H9 (cell line): ENCODE results near the gene STARD9. TPM values are rescaled to one million over a fixed set of nuclear protein-coding genes. Genes with fewer than 3 reads are reported as not detected.

Source experiments
- DNase-seq: peaks from one replicate; pipeline ENCODE4 v3.0.0-alpha.2; 2017
- H2AFZ ChIP-seq: one replicate; pipeline ENCODE4 v1.6.1; 2013; ENCODE audit warnings: mild to moderate bottlenecking, low read length, control low read depth, moderate library complexity
- H2AK5ac ChIP-seq: 2 replicates; pipeline ENCODE4 v1.6.1; 2013; ENCODE audit warnings: low read length, control low read depth, mixed read lengths; ENCODE audit not compliant: insufficient read length
- H2BK120ac ChIP-seq: one replicate; pipeline ENCODE4 v1.6.1; 2013; ENCODE audit warnings: low read depth, mild to moderate bottlenecking, low read length, control low read depth, inconsistent platforms; ENCODE audit not compliant: poor library complexity, severe bottlenecking
- H2BK12ac ChIP-seq: 2 replicates; pipeline ENCODE4 v1.6.1; 2013; ENCODE audit warnings: low read length, control low read depth, mixed read lengths, low read depth; ENCODE audit not compliant: insufficient read length
- H2BK15ac ChIP-seq: 2 replicates; pipeline ENCODE4 v1.6.1; 2013; ENCODE audit warnings: low read depth, low read length, control low read depth
- H2BK20ac ChIP-seq: one replicate; pipeline ENCODE4 v1.6.1; 2013; ENCODE audit warnings: low read depth, mild to moderate bottlenecking, low read length, control low read depth, inconsistent platforms; ENCODE audit not compliant: poor library complexity, severe bottlenecking
- H2BK5ac ChIP-seq: 2 replicates; pipeline ENCODE4 v1.6.1; 2013; ENCODE audit warnings: low read length, control low read depth, mixed read lengths; ENCODE audit not compliant: insufficient read length
- H3K14ac ChIP-seq: 2 replicates; pipeline ENCODE4 v1.6.1; 2013; ENCODE audit warnings: low read length, control low read depth; ENCODE audit not compliant: insufficient read depth
- H3K18ac ChIP-seq: 2 replicates; pipeline ENCODE4 v1.6.1; 2013; ENCODE audit warnings: low read depth, mild to moderate bottlenecking, mixed read lengths, low read length, control low read depth; ENCODE audit not compliant: insufficient read length
- H3K23ac ChIP-seq: 2 replicates; pipeline ENCODE4 v1.6.1; 2013; ENCODE audit warnings: low read length, control low read depth, mixed read lengths, low read depth; ENCODE audit not compliant: insufficient read length
- H3K23me2 ChIP-seq: 2 replicates; pipeline ENCODE4 v1.6.1; 2013; ENCODE audit warnings: low read depth, mild to moderate bottlenecking, mixed read lengths, low read length, control low read depth; ENCODE audit not compliant: insufficient read length, poor library complexity, severe bottlenecking
- H3K27ac ChIP-seq: 2 replicates; pipeline ENCODE4 v1.5.1; 2013; ENCODE audit warnings: low read length, control low read depth, mixed read lengths, low read depth; ENCODE audit not compliant: insufficient read length
- H3K27me3 ChIP-seq: 2 replicates; pipeline ENCODE4 v1.6.1; 2013; ENCODE audit warnings: low read length, control low read depth, inconsistent platforms; ENCODE audit not compliant: insufficient read depth
- H3K4ac ChIP-seq: 2 replicates; pipeline ENCODE4 v1.6.1; 2013; ENCODE audit warnings: low read depth, mild to moderate bottlenecking, control low read depth, inconsistent platforms, low read length, moderate library complexity
- H3K4me1 ChIP-seq: 2 replicates; pipeline ENCODE4 v1.6.1; 2013; ENCODE audit warnings: low read length, control low read depth, inconsistent platforms; ENCODE audit not compliant: insufficient read depth
- H3K4me2 ChIP-seq: 2 replicates; pipeline ENCODE4 v1.6.1; 2013; ENCODE audit warnings: low read length, control low read depth, mixed read lengths; ENCODE audit not compliant: insufficient read length, insufficient read depth
- H3K56ac ChIP-seq: 2 replicates; pipeline ENCODE4 v1.6.1; 2013; ENCODE audit warnings: low read depth, mild to moderate bottlenecking, mixed read lengths, low read length, control low read depth; ENCODE audit not compliant: insufficient read length
- H3K79me1 ChIP-seq: 2 replicates; pipeline ENCODE4 v1.6.1; 2013; ENCODE audit warnings: low read depth, mild to moderate bottlenecking, moderate library complexity, low read length, control low read depth, inconsistent platforms; ENCODE audit not compliant: insufficient read depth, poor library complexity, severe bottlenecking
- H3K79me2 ChIP-seq: 2 replicates; pipeline ENCODE4 v1.6.1; 2013; ENCODE audit warnings: low read length, control low read depth, inconsistent platforms; ENCODE audit not compliant: insufficient read depth
- H3K9ac ChIP-seq: 2 replicates; pipeline ENCODE4 v1.6.1; 2013; ENCODE audit warnings: low read length, control low read depth, mixed read lengths; ENCODE audit not compliant: insufficient read length; ENCODE audit errors: extremely low read depth
- H3K9me3 ChIP-seq: one replicate; pipeline ENCODE4 v1.6.1; 2013; ENCODE audit warnings: low read depth, low read length, inconsistent platforms; ENCODE audit not compliant: control insufficient read depth
- H3T11ph ChIP-seq: one replicate; pipeline ENCODE4 v1.6.1; 2013; ENCODE audit warnings: mild to moderate bottlenecking, low read length, control low read depth, inconsistent platforms
- H4K20me1 ChIP-seq: one replicate; pipeline ENCODE4 v1.6.1; 2013; ENCODE audit not compliant: control insufficient read depth, insufficient read length, insufficient read depth
- H4K5ac ChIP-seq: 2 replicates; pipeline ENCODE4 v1.6.1; 2013; ENCODE audit warnings: low read depth, mild to moderate bottlenecking, mixed read lengths, low read length, control low read depth; ENCODE audit not compliant: insufficient read length
- H4K8ac ChIP-seq: replicated peaks from 2 replicates; pipeline ENCODE4 v1.6.1; 2013; ENCODE audit warnings: low read length, control low read depth, mixed read lengths, low read depth; ENCODE audit not compliant: insufficient read length
- H4K91ac ChIP-seq: 2 replicates; pipeline ENCODE4 v1.6.1; 2013; ENCODE audit warnings: low read depth, mild to moderate bottlenecking, moderate library complexity, mixed read lengths, low read length, control low read depth; ENCODE audit not compliant: insufficient read length
- H3K27ac Mint-ChIP-seq, 3 experiments: 2 replicates in 2 of 3; 3 replicates in 1 of 3; pipeline ENCODE4 v1.8.0; 2020 to 2021; ENCODE audit warnings: mixed read lengths in 3 of 3, mild to moderate bottlenecking in 1 of 3, moderate library complexity in 1 of 3
- H3K27me3 Mint-ChIP-seq: 2 replicates; pipeline ENCODE4 v1.8.0; 2021; ENCODE audit warnings: low read depth, mild to moderate bottlenecking, moderate library complexity, mixed read lengths
- H3K36me3 Mint-ChIP-seq, 3 experiments: 2 replicates in 2 of 3; 3 replicates in 1 of 3; pipeline ENCODE4 v1.8.0; 2020 to 2021; ENCODE audit warnings: low read depth in 3 of 3, mixed read lengths in 3 of 3; ENCODE audit not compliant: insufficient read depth in 1 of 3
- H3K4me1 Mint-ChIP-seq, 2 experiments: 2 replicates each; pipeline ENCODE4 v1.8.0; 2020; ENCODE audit warnings: mixed read lengths in 2 of 2
- H3K4me3 Mint-ChIP-seq, 2 experiments: 2 replicates in 1 of 2; 3 replicates in 1 of 2; pipeline ENCODE4 v1.8.0; 2020 to 2021; ENCODE audit warnings: mild to moderate bottlenecking in 2 of 2, mixed read lengths in 2 of 2, moderate library complexity in 1 of 2
- H3K9me3 Mint-ChIP-seq, 2 experiments: 2 replicates in 1 of 2; 3 replicates in 1 of 2; pipeline ENCODE4 v1.8.0; 2020; ENCODE audit warnings: mild to moderate bottlenecking in 2 of 2, mixed read lengths in 2 of 2, moderate library complexity in 1 of 2
- WGBS: extraction: QIAGEN DNeasy Blood & Tissue Kit; methylation state at CpG from one replicate; pipeline ENCODE4 v1.1.7; 2013; ENCODE audit warnings: missing lambda C conversion rate, low lambda C conversion rate, mixed read lengths; ENCODE audit not compliant: insufficient read length; ENCODE audit errors: extremely low coverage; 5-methylcytosine and 5-hydroxymethylcytosine counted together
- total RNA-seq: library from RNA; stranded (reverse); gene quantifications from 2 replicates; pipeline ENCODE4 v1.2.1, GENCODE V29; 2021
- TF ChIP-seq, protein P1 (sequence below): fragments of 200-600 bp; sonication (generic); conservative IDR thresholded peaks from 3 replicates; pipeline ENCODE4 v1.8.0; 2021; ENCODE audit warnings: antibody characterized with exemption, mild to moderate bottlenecking

STARD9 gene
- total RNA-seq, 1 experiment from 2014 or later, result 6.9 TPM

DNA sequence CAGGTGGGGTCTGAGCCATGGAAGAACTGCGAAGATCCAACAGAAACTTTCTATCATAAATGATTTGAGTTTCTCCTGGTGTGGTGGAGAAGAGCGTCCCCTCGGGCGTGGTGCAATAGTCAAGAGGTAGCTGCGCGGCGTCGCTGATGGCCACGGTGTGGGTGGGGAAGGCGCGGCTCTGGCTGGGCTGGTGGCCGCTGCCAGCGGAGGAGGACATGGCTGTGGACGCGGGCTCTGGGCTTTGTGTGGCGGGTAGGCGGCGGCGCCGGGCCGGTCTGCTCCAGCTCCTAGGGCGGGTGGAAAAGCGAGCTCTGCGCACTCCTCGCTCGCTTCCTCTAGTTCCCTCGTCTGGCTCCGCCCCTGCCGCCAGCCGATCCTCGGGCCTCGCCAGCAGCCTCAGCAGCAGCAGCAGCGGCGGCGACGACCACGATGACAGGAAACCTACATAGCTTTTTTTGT lies 5.9 kb downstream of the STARD9 start:
- Histone ChIP-seq H2BK5ac (no peak overlapping the region), H2AFZ (no peak overlapping the region), H3K27me3 (peaks cover 2% of the 10 kb centered on the region; the same call in 1 of the 2 replicates), H2AK5ac (no peak overlapping the region), H4K5ac (peak overlapping the region; percentile 90), H3K9ac (peak overlapping the region; percentile 88), H3K14ac (peak overlapping the region; percentile 97), H3K4me2 (peak overlapping the region; percentile 91), H3K4ac (no peak overlapping the region), H4K91ac (no peak overlapping the region), H2BK120ac (no peak overlapping the region), H3K9me3 (no peaks in the 10 kb centered on the region), H3K4me1 (peaks cover 5% of the 10 kb centered on the region), H2BK20ac (no peak overlapping the region), H3K79me2 (no peaks in the 10 kb centered on the region), H3T11ph (no peak overlapping the region), H4K20me1 (no peaks in the 10 kb centered on the region), H3K23ac (no peak overlapping the region), H4K8ac (no peak overlapping the region), H3K56ac (no peak overlapping the region), H2BK12ac (no peak overlapping the region), H3K79me1 (no peaks in the 10 kb centered on the region), H3K18ac (peak overlapping the region; percentile 94), H2BK15ac (no peak overlapping the region), H3K23me2 (peaks cover 6% of the 10 kb centered on the region), H3K27ac (no peak overlapping the region)
- Mint-ChIP-seq H3K27me3 (peaks cover 66% of the 10 kb centered on the region), H3K4me3 (peak overlapping the region; percentile 67 to 76), H3K9me3 (no peaks in the 10 kb centered on the region), H3K4me1 (peaks cover 41 to 42% of the 10 kb centered on the region in 2 experiments), H3K27ac (peak overlapping the region in 2 of 3 experiments; percentile 7 to 50; a peak in 1 of 7 replicates), H3K36me3 (peaks cover 0 to 3% (median 0%) of the 10 kb centered on the region in 3 experiments; a peak in 1 of 7 replicates)
- WGBS, result no CpG with 5 or more reads among the region's 37 CpGs
- TF ChIP-seq, protein P1, sequence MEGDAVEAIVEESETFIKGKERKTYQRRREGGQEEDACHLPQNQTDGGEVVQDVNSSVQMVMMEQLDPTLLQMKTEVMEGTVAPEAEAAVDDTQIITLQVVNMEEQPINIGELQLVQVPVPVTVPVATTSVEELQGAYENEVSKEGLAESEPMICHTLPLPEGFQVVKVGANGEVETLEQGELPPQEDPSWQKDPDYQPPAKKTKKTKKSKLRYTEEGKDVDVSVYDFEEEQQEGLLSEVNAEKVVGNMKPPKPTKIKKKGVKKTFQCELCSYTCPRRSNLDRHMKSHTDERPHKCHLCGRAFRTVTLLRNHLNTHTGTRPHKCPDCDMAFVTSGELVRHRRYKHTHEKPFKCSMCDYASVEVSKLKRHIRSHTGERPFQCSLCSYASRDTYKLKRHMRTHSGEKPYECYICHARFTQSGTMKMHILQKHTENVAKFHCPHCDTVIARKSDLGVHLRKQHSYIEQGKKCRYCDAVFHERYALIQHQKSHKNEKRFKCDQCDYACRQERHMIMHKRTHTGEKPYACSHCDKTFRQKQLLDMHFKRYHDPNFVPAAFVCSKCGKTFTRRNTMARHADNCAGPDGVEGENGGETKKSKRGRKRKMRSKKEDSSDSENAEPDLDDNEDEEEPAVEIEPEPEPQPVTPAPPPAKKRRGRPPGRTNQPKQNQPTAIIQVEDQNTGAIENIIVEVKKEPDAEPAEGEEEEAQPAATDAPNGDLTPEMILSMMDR, result no peak
- DNase-seq, result peak; percentile 88
